NCI-H510A (cell line): ENCODE results near the gene DLG1.
A peak's percentile ranks its signal among the peaks of the same experiment; 100 is the strongest.
"Not testable (repeated sequence)": the region's sequence is repeated elsewhere in the genome, so short reads cannot be mapped to it uniquely, and the experiment has no call there.

Experiments used
- DNase-seq: peaks from one replicate; lab custom pipeline; 2025; lab: John Stamatoyannopoulos, UW

DLG1 gene

GRCh38 chr3:197286678-197287077 lies 11.7 kb downstream of the DLG1 start:
- DNase-seq, result peak; percentile 35

GRCh38 chr3:197285557-197285956 lies 12.9 kb downstream of the DLG1 start:
- DNase-seq, result no peak

DNA sequence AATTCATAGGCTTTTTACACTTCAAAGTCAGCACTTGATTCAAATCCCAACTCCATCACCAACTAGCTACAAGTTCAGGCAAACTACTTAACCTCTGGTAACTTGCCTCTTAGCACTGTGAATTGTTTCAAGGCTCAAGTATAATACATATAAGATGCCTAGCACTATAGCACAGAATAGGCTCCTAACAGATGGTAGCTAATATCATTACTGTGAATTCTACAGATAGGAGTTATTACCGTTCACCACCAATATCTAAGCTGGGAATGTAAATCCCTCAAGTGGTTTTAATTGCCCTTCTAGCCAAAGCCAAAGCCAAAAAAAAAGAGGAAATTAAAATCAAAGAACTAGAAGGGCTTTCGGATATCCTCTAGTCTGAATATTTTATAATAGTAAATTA lies 15.4 kb downstream of the DLG1 start:
- DNase-seq, result no peak

- no peak for DNase-seq
Observed at GRCh38 chr3:197281849-197282248, 16.6 kb downstream of the DLG1 start.

DNA sequence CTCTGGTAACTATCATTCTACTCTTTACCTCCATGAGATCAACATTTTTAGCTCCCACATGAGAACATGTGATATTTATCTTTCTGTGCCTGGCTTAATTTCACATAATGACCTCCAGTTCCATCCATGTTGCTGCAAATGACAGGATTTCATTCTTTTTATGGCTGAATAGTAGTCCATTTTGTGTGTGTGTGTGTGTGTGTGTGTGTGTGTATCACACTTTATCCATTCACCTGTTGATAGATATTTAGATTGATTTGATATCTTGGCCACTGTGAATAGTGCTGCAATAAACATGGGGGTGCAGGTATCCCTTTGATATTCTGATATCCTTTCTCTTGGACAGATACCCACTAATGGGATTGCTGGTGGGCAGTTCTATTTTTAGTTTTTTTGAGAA lies 18.3 kb downstream of the DLG1 start:
- no peak for DNase-seq

DNA sequence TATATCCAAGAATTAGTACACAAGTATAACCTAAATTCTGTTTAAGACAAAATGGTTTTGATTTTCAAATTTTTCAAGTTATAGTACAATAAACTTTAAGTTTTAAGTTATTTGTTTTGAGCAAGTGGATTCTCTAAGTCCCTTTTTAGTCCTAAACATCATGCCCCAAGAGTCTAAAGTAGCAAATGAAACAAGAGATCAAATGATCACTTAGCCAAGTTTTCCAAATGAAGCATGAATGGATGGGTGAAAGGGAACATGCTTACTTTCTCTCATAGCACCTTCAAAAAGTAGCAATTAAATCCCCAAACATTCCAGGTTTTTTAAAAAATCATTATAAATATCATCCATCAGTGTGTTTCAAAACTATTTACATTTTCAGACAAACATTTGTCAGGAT lies 19.5 kb downstream of the DLG1 start:
- DNase-seq, result no peak

DNA sequence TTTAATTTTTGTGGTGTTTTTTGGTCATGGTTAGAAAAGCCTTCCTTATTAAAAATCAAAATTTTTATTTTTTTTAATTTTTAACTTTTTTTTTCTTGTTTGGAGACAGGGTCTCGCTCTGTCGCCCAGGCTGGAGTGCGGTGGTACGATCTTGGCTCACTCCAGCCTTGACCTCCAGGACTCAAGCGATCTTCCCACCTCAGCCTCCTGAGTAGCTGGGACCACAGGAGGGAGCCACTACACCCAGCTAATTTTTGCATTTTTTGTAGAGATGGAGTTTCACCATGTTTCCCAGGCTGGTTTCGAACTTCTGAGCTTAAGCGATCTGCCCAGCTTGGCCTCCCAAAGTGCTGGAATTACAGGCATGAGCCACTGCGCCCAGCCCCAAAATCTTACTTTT lies 21.6 kb downstream of the DLG1 start:
- DNase-seq, result not testable (repeated sequence)

- no peak for DNase-seq
Observed at GRCh38 chr3:197270558-197271317, 27.7 kb downstream of the DLG1 start.

GRCh38 chr3:197269024-197269423 lies 29.4 kb downstream of the DLG1 start:
- no peak for DNase-seq

DNA sequence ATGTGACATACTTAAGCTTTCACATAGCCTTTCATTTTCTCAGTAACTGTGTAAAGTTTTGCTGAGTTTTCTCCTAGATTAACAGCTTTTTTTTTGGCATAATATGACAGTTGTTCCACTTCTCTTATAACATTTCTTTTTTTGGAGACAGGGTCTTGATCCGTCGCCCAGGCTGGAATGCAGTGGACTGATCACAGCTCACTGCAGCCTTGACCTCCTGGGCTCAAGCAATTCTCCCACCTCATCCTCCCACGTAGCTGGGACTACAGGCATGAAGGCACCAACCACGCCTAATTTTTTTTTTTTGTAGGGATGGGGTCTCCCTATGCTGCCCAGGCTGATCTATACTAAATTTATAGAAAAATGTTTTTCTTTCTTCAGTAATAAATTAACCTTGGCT lies 30.1 kb downstream of the DLG1 start:
- no peak for DNase-seq

DNA sequence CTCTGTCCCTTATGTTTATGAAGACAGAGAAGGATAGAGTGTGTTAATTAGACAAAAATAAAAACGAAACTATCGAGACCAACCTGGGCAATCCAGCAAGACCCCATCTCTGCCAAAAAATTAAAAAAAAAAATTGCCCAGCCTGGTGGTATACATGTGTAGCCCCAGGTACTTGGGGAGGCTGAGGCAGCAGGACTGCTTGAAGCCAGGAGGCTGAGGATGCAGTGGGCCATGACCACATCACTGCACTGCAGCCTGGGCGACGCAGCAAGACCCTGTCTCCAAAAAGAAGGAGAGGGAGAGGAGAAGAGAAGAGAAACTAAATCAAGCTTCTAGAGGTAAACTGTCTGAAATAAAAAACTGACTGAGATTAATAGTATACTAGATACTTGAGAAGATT lies 32.1 kb downstream of the DLG1 start:
- DNase-seq, result no peak

DNA sequence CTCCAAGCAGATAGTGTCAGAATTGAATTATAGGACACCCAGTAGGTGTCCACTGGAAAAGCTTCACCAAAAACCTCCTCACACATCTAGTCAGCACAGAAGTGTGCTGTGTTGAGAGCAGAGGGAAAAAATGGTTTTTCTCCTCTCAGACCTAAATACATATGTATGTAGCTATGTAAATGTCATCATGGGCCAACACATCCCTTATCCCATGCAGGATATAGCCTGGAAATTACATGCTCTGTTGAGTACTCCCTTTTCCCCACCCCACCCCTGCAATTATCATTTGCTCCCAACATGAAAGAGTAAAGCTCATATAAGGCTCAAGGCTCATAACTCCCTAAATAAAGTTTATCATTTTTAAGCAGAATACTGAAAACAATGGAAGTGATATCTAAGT lies 35.7 kb downstream of the DLG1 start:
- no peak for DNase-seq

- DNase-seq, result no peak
Observed at GRCh38 chr3:197261164-197261509, 37.3 kb downstream of the DLG1 start.

- DNase-seq, result no peak
Observed at GRCh38 chr3:197260491-197261163, 37.8 kb downstream of the DLG1 start.

- DNase-seq, result no peak
Observed at GRCh38 chr3:197259096-197259495, 39.3 kb downstream of the DLG1 start.

GRCh38 chr3:197258168-197258755 lies 40.1 kb downstream of the DLG1 start:
- DNase-seq, result no peak

- no peak for DNase-seq
Observed at GRCh38 chr3:197257711-197258110, 40.7 kb downstream of the DLG1 start.

GRCh38 chr3:197256836-197257444 lies 41.5 kb downstream of the DLG1 start:
- no peak for DNase-seq

DNA sequence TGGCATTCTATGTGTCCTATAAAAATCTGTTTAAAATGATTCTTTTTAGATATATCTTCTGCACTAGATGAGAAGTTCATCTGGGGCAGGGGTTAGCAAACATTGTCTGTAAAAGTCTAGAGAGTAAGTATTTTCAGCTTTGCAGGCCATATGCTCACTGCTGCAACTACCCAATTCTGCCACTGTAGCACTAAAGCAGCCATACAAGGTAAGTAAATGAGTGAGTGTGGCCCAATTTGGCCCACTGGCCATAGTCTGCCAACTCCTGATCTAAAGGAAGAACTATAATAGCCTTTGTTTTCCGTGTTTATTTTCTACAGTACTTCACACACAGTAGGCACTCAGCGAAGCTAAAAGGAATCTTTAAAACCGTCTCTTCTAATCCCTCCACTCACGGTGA lies 42.3 kb downstream of the DLG1 start:
- DNase-seq, result no peak

DNA sequence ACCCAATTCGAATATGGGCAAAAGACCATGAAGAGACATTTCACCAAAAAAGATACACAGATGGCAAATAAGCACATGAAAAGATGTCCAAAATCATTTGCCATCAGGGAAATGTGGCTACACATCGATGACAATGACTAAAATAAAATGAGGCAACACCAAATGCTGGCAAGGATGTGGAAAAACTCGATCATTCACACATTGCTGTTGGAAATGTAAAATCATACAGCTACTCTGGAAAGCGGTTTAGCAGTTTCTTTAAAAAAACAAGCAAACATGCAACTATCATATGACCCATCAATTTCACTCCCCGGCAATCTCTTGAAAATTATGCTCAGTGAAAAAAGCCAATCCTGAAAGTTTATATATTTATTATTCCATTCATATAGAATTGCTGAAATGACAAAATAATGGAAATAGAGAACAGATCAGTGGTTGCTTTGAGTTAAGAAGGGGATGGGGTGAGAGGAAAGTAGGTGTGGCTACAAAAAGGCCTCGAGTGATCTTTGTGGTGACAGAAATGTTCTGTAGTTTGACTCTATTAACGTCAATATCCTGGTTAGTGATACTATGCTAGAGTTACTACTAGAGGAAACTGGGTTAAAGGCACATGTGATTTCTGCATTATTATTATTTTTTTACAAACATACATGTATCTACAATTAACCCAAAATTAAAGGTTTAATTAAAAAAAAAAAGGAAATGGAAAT lies 45.0 kb downstream of the DLG1 start:
- no peak for DNase-seq

DNA sequence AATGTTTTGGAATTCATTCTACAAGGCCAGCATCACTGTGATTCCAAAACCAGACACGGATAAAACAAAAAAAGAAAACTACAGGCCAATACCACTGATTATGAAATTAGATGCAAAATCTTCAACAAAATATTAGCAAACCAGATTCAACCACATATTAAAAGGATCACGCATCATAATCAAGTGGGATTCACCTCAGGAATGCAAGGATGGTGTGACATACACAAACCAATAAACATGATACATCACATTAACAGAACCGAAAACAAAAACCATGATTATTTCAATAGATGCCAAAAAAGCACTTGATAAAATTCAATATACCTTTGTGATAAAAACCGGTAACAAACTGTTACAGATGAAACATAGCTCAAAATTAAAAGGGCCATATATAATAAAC lies 48.9 kb downstream of the DLG1 start:
- DNase-seq, result no peak

GRCh38 chr3:197248341-197248740 lies 50.1 kb downstream of the DLG1 start:
- no peak for DNase-seq
